Astrocyte of the spinal cord (primary cell): ENCODE measurements around the gene SLC8A2.

ENCODE experiments used
- DNase-seq: peaks from one replicate; pipeline ENCODE4 v3.0.0; 2011; ENCODE audit warnings: low read depth, low spot score
- H3K4me3 ChIP-seq: 2 replicates; pipeline ENCODE4 v1.5.1; 2011; ENCODE audit warnings: low read depth, mild to moderate bottlenecking, low read length, moderate library complexity
- CTCF ChIP-seq: IDR thresholded peaks from 2 replicates; pipeline ENCODE4 v1.5.1; 2012; ENCODE audit warnings: low read depth, mild to moderate bottlenecking, low read length, inconsistent platforms
- in situ Hi-C: cut with HindIII; loops from 2 replicates; pipeline ENCODE4 v1.10.0; 2017; ENCODE audit warnings: low sequenced_read_pairs

SLC8A2 gene

GRCh38 chr19:47428177-47428894 is 43.4 kb downstream of the SLC8A2 start:
- H3K4me3 ChIP-seq, result peak overlapping the region; percentile 15
- in situ Hi-C loops, result no loop called here
- peak; percentile 88 for DNase-seq
- no peak for TF ChIP-seq CTCF

GRCh38 chr19:47427241-47428176 is 44.2 kb downstream of the SLC8A2 start:
- peak overlapping the region; percentile 15 for H3K4me3 ChIP-seq
- DNase-seq, result peak; percentile 33
- in situ Hi-C loops, result no loop called here
- TF ChIP-seq CTCF, result peak; percentile 96

GRCh38 chr19:47423203-47423882 is 48.4 kb downstream of the SLC8A2 start:
- H3K4me3 ChIP-seq, result no peak overlapping the region
- no peak for DNase-seq
- in situ Hi-C loops, result no loop called here
- TF ChIP-seq CTCF, result no peak

GRCh38 chr19:47422417-47423163 is 49.1 kb downstream of the SLC8A2 start:
- in situ Hi-C loops, result no loop called here
- no peak overlapping the region for H3K4me3 ChIP-seq
- no peak for TF ChIP-seq CTCF
- DNase-seq, result no peak

- DNase-seq, result no peak
- in situ Hi-C loops, result no loop called here
Measured at GRCh38 chr19:47421844-47422395, 49.8 kb downstream of the SLC8A2 start.

More at GRCh38 chr19:47421844-47422395, 49.8 kb downstream of the SLC8A2 start:
- H3K4me3 ChIP-seq, result no peak overlapping the region
- no peak for TF ChIP-seq CTCF
